H1 (cell line): ENCODE data around the gene NT5DC3. TPM values are rescaled to one million over a fixed set of nuclear protein-coding genes. Genes with fewer than 3 reads are reported as not detected.

ENCODE experiments used
- CTCF ChIA-PET: fragments of 300-600 bp; sonication (Branson Sonifier 250); formaldehyde crosslinking; loops from one replicate; lab custom pipeline; 2021; ENCODE audit not compliant: partially characterized antibody; lab: Charles Lee
- POLR2A ChIA-PET: fragments of 300-600 bp; sonication (Branson Sonifier 250); formaldehyde crosslinking; loops from one replicate; lab custom pipeline; 2021; ENCODE audit warnings: inconsistent platforms; ENCODE audit not compliant: partially characterized antibody; lab: Charles Lee
- DNase-seq, 2 experiments: peaks; one replicate each; pipeline versions ENCODE4 v3.0.0 to v3.0.0-alpha.2; 2010 to 2022; ENCODE audit warnings: low spot score in 2 of 2, low read depth in 1 of 2, mixed read lengths in 1 of 2
- FAIRE-seq: peaks from 2 replicates; lab custom pipeline; 2011; peaks lifted over from hg19 to GRCh38; lab: Jason Lieb, UNC
- H2AFZ ChIP-seq: 2 replicates; pipeline ENCODE4 v1.8.1; 2012; ENCODE audit warnings: low read length, inconsistent platforms
- H2AK5ac ChIP-seq: 2 replicates; pipeline ENCODE4 v1.6.1; 2013; ENCODE audit warnings: low read depth, low read length
- H2BK120ac ChIP-seq: replicated peaks from 2 replicates; pipeline ENCODE3; 2013; ENCODE audit warnings: low read depth, low read length, inconsistent platforms
- H2BK12ac ChIP-seq: 2 replicates; pipeline ENCODE4 v1.6.1; 2013; ENCODE audit warnings: low read depth, low read length
- H2BK15ac ChIP-seq: 2 replicates; pipeline ENCODE4 v1.6.1; 2013; ENCODE audit warnings: low read length
- H2BK20ac ChIP-seq: 2 replicates; pipeline ENCODE4 v1.6.1; 2013; ENCODE audit warnings: low read length
- H2BK5ac ChIP-seq: 2 replicates; pipeline ENCODE4 v1.6.1; 2013; ENCODE audit warnings: low read depth, low read length
- H3K14ac ChIP-seq: 2 replicates; pipeline ENCODE4 v1.6.1; 2013; ENCODE audit warnings: inconsistent platforms; ENCODE audit not compliant: insufficient read length
- H3K18ac ChIP-seq: 2 replicates; pipeline ENCODE4 v1.6.1; 2013; ENCODE audit warnings: low read length; ENCODE audit errors: extremely low read depth
- H3K23ac ChIP-seq: 2 replicates; pipeline ENCODE4 v1.6.1; 2013; ENCODE audit warnings: inconsistent platforms; ENCODE audit not compliant: insufficient read length
- H3K23me2 ChIP-seq: 2 replicates; pipeline ENCODE4 v1.6.1; 2013; ENCODE audit warnings: low read depth, low read length
- H3K27ac ChIP-seq: 2 replicates; pipeline ENCODE4 v1.6.1; 2011; ENCODE audit warnings: low read depth, low read length, inconsistent platforms
- H3K27me3 ChIP-seq, 4 experiments: replicated peaks in 1 of 4; 1 replicate in 1 of 4; 2 replicates in 3 of 4; pipeline versions ENCODE4 v1.6.1 to v1.8.1; 2011 to 2013; ENCODE audit warnings: low read length in 3 of 4, mild to moderate bottlenecking in 3 of 4, inconsistent platforms in 2 of 4, mixed read lengths in 2 of 4, moderate library complexity in 1 of 4; ENCODE audit not compliant: control insufficient read depth in 3 of 4, insufficient read depth in 3 of 4; ENCODE audit errors: extremely low read depth in 1 of 4
- H3K36me3 ChIP-seq, 4 experiments: 2 replicates each; pipeline versions ENCODE4 v1.6.1 to v1.8.1; 2011 to 2013; ENCODE audit warnings: mild to moderate bottlenecking in 4 of 4, low read length in 3 of 4, moderate library complexity in 2 of 4, control low read depth in 1 of 4, inconsistent platforms in 1 of 4; ENCODE audit not compliant: insufficient read depth in 4 of 4, control insufficient read depth in 2 of 4
- H3K4ac ChIP-seq: replicated peaks from 2 replicates; pipeline ENCODE3; 2013; ENCODE audit warnings: low read length, low read depth, mixed read lengths, inconsistent platforms; ENCODE audit not compliant: insufficient read length
- H3K4me1 ChIP-seq, 4 experiments: replicated peaks in 1 of 4; 1 replicate in 1 of 4; 2 replicates in 3 of 4; pipeline versions ENCODE4 v1.6.1 to v1.8.1; 2011 to 2013; ENCODE audit warnings: low read length in 3 of 4, inconsistent platforms in 2 of 4, mixed read lengths in 1 of 4; ENCODE audit not compliant: insufficient read depth in 4 of 4, control insufficient read depth in 3 of 4
- H3K4me2 ChIP-seq, 2 experiments: 2 replicates each; pipeline versions ENCODE4 v1.6.1 to v1.8.1; 2011 to 2013; ENCODE audit warnings: low read depth in 2 of 2, low read length in 2 of 2, control low read depth in 1 of 2, inconsistent platforms in 1 of 2, mild to moderate bottlenecking in 1 of 2; ENCODE audit not compliant: insufficient read depth in 1 of 2
- H3K4me3 ChIP-seq, 4 experiments: fragments of 200-600, 300-600 bp in 1 of 4; sonication (generic), shearing (Covaris generic), sonication (Bioruptor Twin) in 1 of 4; 2 replicates each; pipeline versions ENCODE4 v1.5.1 to v1.8.1; 2011 to 2016; ENCODE audit warnings: low read length in 4 of 4, low read depth in 3 of 4, control low read depth in 2 of 4, inconsistent platforms in 2 of 4, mild to moderate bottlenecking in 2 of 4, mixed read lengths in 1 of 4, moderate library complexity in 1 of 4; ENCODE audit not compliant: insufficient read depth in 2 of 4; ENCODE audit errors: extremely low read depth in 1 of 4
- H3K56ac ChIP-seq: replicated peaks from 2 replicates; pipeline ENCODE3; 2013; ENCODE audit warnings: low read depth, mild to moderate bottlenecking, mixed read lengths, low read length, inconsistent platforms; ENCODE audit not compliant: insufficient read length
- H3K79me1 ChIP-seq: 2 replicates; pipeline ENCODE4 v1.6.1; 2013; ENCODE audit warnings: low read depth, low read length, control low read depth
- H3K79me2 ChIP-seq, 2 experiments: 2 replicates each; pipeline versions ENCODE4 v1.6.1 to v1.8.1; 2012 to 2013; ENCODE audit warnings: low read length in 2 of 2, mild to moderate bottlenecking in 2 of 2, inconsistent platforms in 1 of 2; ENCODE audit not compliant: insufficient read depth in 2 of 2, control insufficient read depth in 1 of 2
- H3K9ac ChIP-seq, 4 experiments: replicated peaks in 1 of 4; 1 replicate in 1 of 4; 2 replicates in 3 of 4; pipeline versions ENCODE4 v1.6.1 to v1.8.1; 2011 to 2013; ENCODE audit warnings: low read depth in 3 of 4, low read length in 3 of 4, control low read depth in 2 of 4, mild to moderate bottlenecking in 2 of 4, moderate library complexity in 2 of 4, inconsistent platforms in 1 of 4; ENCODE audit errors: extremely low read depth in 1 of 4
- H3K9me3 ChIP-seq, 2 experiments: 2 replicates each; pipeline versions ENCODE4 v1.6.1 to v1.8.1; 2012 to 2013; ENCODE audit warnings: mild to moderate bottlenecking in 2 of 2, moderate library complexity in 2 of 2, control low read depth in 1 of 2, inconsistent platforms in 1 of 2, low read depth in 1 of 2, low read length in 1 of 2, mixed read lengths in 1 of 2; ENCODE audit not compliant: insufficient read depth in 2 of 2
- H4K20me1 ChIP-seq, 2 experiments: replicated peaks in 1 of 2; 2 replicates each; pipeline versions ENCODE3 to v1.8.1; 2011 to 2013; ENCODE audit warnings: inconsistent platforms in 2 of 2, low read length in 2 of 2, mild to moderate bottlenecking in 1 of 2; ENCODE audit not compliant: insufficient read depth in 2 of 2, control insufficient read depth in 1 of 2
- H4K5ac ChIP-seq: 2 replicates; pipeline ENCODE4 v1.6.1; 2013; ENCODE audit warnings: low read length, low read depth, mixed read lengths, inconsistent platforms; ENCODE audit not compliant: insufficient read length
- H4K8ac ChIP-seq: 2 replicates; pipeline ENCODE4 v1.8.0; 2013; ENCODE audit warnings: mild to moderate bottlenecking, moderate library complexity, low read length, inconsistent platforms; ENCODE audit not compliant: insufficient read depth; ENCODE audit errors: extremely low read depth
- H4K91ac ChIP-seq: replicated peaks from 2 replicates; pipeline ENCODE3; 2013; ENCODE audit warnings: low read length, mixed read lengths, inconsistent platforms; ENCODE audit not compliant: insufficient read length
- KDM5A ChIP-seq: fragments of 200-600 bp; IDR thresholded peaks from 2 replicates; pipeline ENCODE4 v1.7.1; 2012; ENCODE audit warnings: mild to moderate bottlenecking, low read length, inconsistent platforms, mixed read lengths
- POU5F1 ChIP-seq: IDR thresholded peaks from 2 replicates; pipeline ENCODE4 v1.6.1; 2011; ENCODE audit warnings: low read depth, mild to moderate bottlenecking, low read length, moderate library complexity
- SP2 ChIP-seq: IDR thresholded peaks from 2 replicates; pipeline ENCODE4 v1.6.1; 2012; ENCODE audit warnings: mild to moderate bottlenecking, low read length, inconsistent platforms
- TAF1 ChIP-seq: IDR thresholded peaks from 2 replicates; pipeline ENCODE4 v1.6.1; 2011; ENCODE audit warnings: mild to moderate bottlenecking, low read depth, low read length
- TBP ChIP-seq: IDR thresholded peaks from 2 replicates; pipeline ENCODE4 v1.6.1; 2011; ENCODE audit warnings: low read depth, low read length, improper control_type of control experiment
- WGBS, 2 experiments: shearing (Covaris generic) in 1 of 2; methylation state at CpG; one replicate each; pipeline versions ENCODE4 v1.1.6 to v1.1.7; 2013 to 2015; ENCODE audit warnings: low lambda C conversion rate in 2 of 2, mixed read lengths in 2 of 2, inconsistent platforms in 1 of 2, low coverage in 1 of 2, missing lambda C conversion rate in 1 of 2; ENCODE audit not compliant: insufficient replicate concordance in 2 of 2, insufficient coverage in 1 of 2, insufficient read length in 1 of 2; ENCODE audit errors: extremely low coverage in 1 of 2, missing lambda C conversion rate in 1 of 2; 5-methylcytosine and 5-hydroxymethylcytosine counted together
- polyA plus RNA-seq, 7 experiments: library from polyadenylated mRNA; depleted of rRNA in 3 of 7; stranded (reverse) in 5 of 7; unstranded in 2 of 7; fragments of >200 nt in 5 of 7; fragments of 200-250 nt in 2 of 7; gene quantifications; 1 replicate in 5 of 7; 2 replicates in 1 of 7; 4 replicates in 1 of 7; pipeline versions ENCODE4 v1.2.1 to v1.2.3, GENCODE V29; 2011 to 2013; ENCODE audit warnings: missing spikeins in 2 of 7, mixed read lengths in 2 of 7
- total RNA-seq: library from RNA; stranded (reverse); fragmentation: NEBNext Ultra II Directional; extraction: Animal tissue kit (Norgen Biotek cat#: 25700); gene quantifications from 2 replicates; pipeline ENCODE4 v1.2.1, GENCODE V29; 2021

Gene NT5DC3
- total and polyA plus RNA-seq, 2 of the 8 experiments (the other 6 are each of a cell fraction or from before 2014, with no cell fraction given), result 5.4 to 14.8 TPM

DNA sequence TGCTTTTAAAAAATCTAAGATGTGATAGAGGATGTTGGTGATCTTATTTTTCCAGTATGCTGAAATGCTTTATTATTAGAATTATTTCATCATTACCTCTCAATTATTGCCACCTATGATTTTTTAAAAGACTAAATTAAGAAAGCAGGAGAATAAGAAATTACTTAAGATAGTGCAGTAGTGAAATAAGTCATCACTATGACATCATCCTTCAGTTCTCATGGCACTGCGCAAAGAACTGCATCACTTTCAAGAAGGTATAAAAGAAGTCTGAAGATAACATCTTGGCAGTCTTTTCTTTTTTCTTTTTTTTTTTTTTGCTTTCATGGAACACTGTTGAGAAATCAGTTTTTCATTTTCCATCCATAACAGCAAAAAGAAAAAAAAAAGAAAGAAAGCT lies 24.4 kb downstream of the NT5DC3 start:
- no peak overlapping the region for H4K91ac ChIP-seq
- H3K27ac ChIP-seq, result no peak overlapping the region
- H3K23me2 ChIP-seq, result no peaks in the 10 kb centered on the region
- H3K27me3 ChIP-seq, result no peaks in the 10 kb centered on the region
- POLR2A ChIA-PET, result interaction anchor here (1.2 kb wide), 1 partner anchor 25 kb away, joined by 3 read pairs; the partner anchor contains the start of gene NT5DC3
- no peak overlapping the region for H2BK5ac ChIP-seq
- CTCF ChIA-PET, result no interaction called here
- H3K4me3 ChIP-seq, result no peak overlapping the region
- WGBS, 2 experiments, result 100% methylated on average over 1 of the region's 1 CpG; no CpG with 5 or more reads in 1 of the 2 experiments
- peaks cover 0 to 5% (median 4%) of the 10 kb centered on the region in 4 experiments; a peak in 2 of 8 replicates for H3K36me3 ChIP-seq
- H3K56ac ChIP-seq, result no peak overlapping the region
- no peak overlapping the region for H2AFZ ChIP-seq
- no peak overlapping the region for H3K14ac ChIP-seq
- H4K8ac ChIP-seq, result no peak overlapping the region
- H3K4me1 ChIP-seq, result no peaks in the 10 kb centered on the region
- H3K18ac ChIP-seq, result no peak overlapping the region
- H2BK120ac ChIP-seq, result no peak overlapping the region
- H3K23ac ChIP-seq, result no peak overlapping the region
- FAIRE-seq (no peak), DNase-seq (no peak)
- no peak overlapping the region for H3K9ac ChIP-seq
- H3K79me2 ChIP-seq, result peaks cover 0 to 11% of the 10 kb centered on the region in 2 experiments; a peak in 2 of 4 replicates
- no peaks in the 10 kb centered on the region for H3K79me1 ChIP-seq
- H2BK20ac ChIP-seq, result no peak overlapping the region
- no peak overlapping the region for H2BK12ac ChIP-seq
- no peak overlapping the region for H4K5ac ChIP-seq
- H2AK5ac ChIP-seq, result no peak overlapping the region
- H3K9me3 ChIP-seq, result peaks cover 3 to 4% of the 10 kb centered on the region in 2 experiments; a peak in 2 of 4 replicates
- H2BK15ac ChIP-seq, result no peak overlapping the region
- peaks cover 0 to 3% of the 10 kb centered on the region in 2 experiments for H4K20me1 ChIP-seq
- H3K4ac ChIP-seq, result no peak overlapping the region
- no peak overlapping the region for H3K4me2 ChIP-seq
- TF ChIP-seq SP2, result no peak
- no peak for TF ChIP-seq POU5F1
- no peak for TF ChIP-seq TAF1
- TF ChIP-seq KDM5A, result no peak
- TF ChIP-seq TBP, result no peak
